ENCODE measurements around the gene INMT.

The INMT gene

GRCh38 chr7:30733216-30733615, 18.7 kb upstream of the INMT start:
- H3K27me3 ChIP-seq (ENCODE audit: insufficient read depth, poor library complexity, severe bottlenecking): peaks cover 5% of the 10 kb centered on the region
- no peak for DNase-seq (ENCODE audit: low read depth in 1 of 2, low spot score in 1 of 2)
- no peak overlapping the region for H3K4me3 ChIP-seq (replicated peaks; ENCODE audit: insufficient read depth, low read length)
- no peak for TF ChIP-seq REST (IDR thresholded peaks at IDR 0.05; ENCODE audit: insufficient replicate concordance, low read depth)
- no peak for TF ChIP-seq POLR2AphosphoS5 (IDR thresholded peaks at IDR 0.05; ENCODE audit: low read depth)
- TF ChIP-seq GABPA (IDR thresholded peaks at IDR 0.05; ENCODE audit: low read depth): no peak
- no peak for TF ChIP-seq CTCF (IDR thresholded peaks at IDR 0.05; ENCODE audit: insufficient read depth, low read length)
- no peak for TF ChIP-seq SPI1 (IDR thresholded peaks at IDR 0.05; ENCODE audit: borderline replicate concordance, low read depth)
- H3K27ac ChIP-seq (replicated peaks): no peak overlapping the region

- H3K27me3 ChIP-seq (ENCODE audit: insufficient read depth, poor library complexity, severe bottlenecking): peaks cover 5% of the 10 kb centered on the region
- TF ChIP-seq CTCF (IDR thresholded peaks at IDR 0.05; ENCODE audit: insufficient read depth, low read length): no peak
- TF ChIP-seq REST (IDR thresholded peaks at IDR 0.05; ENCODE audit: insufficient replicate concordance, low read depth): no peak
- no peak for TF ChIP-seq POLR2AphosphoS5 (IDR thresholded peaks at IDR 0.05; ENCODE audit: low read depth)
- TF ChIP-seq SPI1 (IDR thresholded peaks at IDR 0.05; ENCODE audit: borderline replicate concordance, low read depth): no peak
- TF ChIP-seq GABPA (IDR thresholded peaks at IDR 0.05; ENCODE audit: low read depth): no peak
- no peak for DNase-seq (ENCODE audit: low read depth in 1 of 2, low spot score in 1 of 2)
- H3K27ac ChIP-seq (replicated peaks): no peak overlapping the region
- no peak overlapping the region for H3K4me3 ChIP-seq (replicated peaks; ENCODE audit: insufficient read depth, low read length)
Measured at GRCh38 chr7:30733691-30734090, 18.2 kb upstream of the INMT start.

GRCh38 chr7:30734497-30734896, 17.4 kb upstream of the INMT start:
- Histone ChIP-seq H3K4me3 (replicated peaks; ENCODE audit: insufficient read depth, low read length) (no peak overlapping the region), H3K27me3 (ENCODE audit: insufficient read depth, poor library complexity, severe bottlenecking) (peaks cover 5% of the 10 kb centered on the region), H3K27ac (replicated peaks) (no peak overlapping the region)
- no peak for DNase-seq (ENCODE audit: low read depth in 1 of 2, low spot score in 1 of 2)
- TF ChIP-seq POLR2AphosphoS5 (IDR thresholded peaks at IDR 0.05; ENCODE audit: low read depth) (no peak), REST (IDR thresholded peaks at IDR 0.05; ENCODE audit: insufficient replicate concordance, low read depth) (no peak), CTCF (IDR thresholded peaks at IDR 0.05; ENCODE audit: insufficient read depth, low read length) (no peak), GABPA (IDR thresholded peaks at IDR 0.05; ENCODE audit: low read depth) (no peak), SPI1 (IDR thresholded peaks at IDR 0.05; ENCODE audit: borderline replicate concordance, low read depth) (no peak)

All from HL-60 (cell line).